ENCODE measurements around the gene PMVK. TPM values are rescaled to one million over a fixed set of nuclear protein-coding genes. Genes with fewer than 3 reads are reported as not detected.

The PMVK gene
- total and polyA plus RNA-seq, 2 of the 8 experiments (the other 6 are each of a cell fraction or from before 2014, with no cell fraction given), result 23.8 to 26.5 TPM

DNA sequence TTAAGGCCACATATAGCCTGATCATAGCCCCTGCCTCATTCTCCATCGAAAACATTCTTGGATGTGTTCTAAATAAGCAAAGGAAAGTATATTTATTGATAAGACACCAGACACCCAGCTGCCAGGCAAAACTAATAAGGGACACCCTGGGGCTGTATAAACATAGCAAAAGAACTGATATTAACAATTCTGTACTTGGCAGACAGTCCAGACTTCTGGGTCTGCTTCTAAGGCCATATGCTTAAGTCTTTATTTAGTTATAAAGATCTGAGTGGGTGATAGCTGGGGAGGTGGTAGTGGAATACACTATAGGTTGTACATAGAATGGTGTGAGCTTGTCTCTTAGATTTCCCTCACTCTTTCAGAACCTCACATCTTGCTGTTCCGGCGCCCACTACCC is 41.8 kb upstream of the PMVK start:
- no peak overlapping the region for H2BK120ac ChIP-seq (replicated peaks; ENCODE audit: low read depth, low read length)
- peaks cover 0 to 9% (median 4%) of the 10 kb centered on the region in 4 experiments; a peak in 3 of 7 replicates for H3K4me1 ChIP-seq (replicated peaks in 1 of 4; ENCODE audit: control insufficient read depth in 3 of 4, insufficient read depth in 4 of 4, low read length in 3 of 4)
- TF ChIP-seq EP300 (IDR thresholded peaks at IDR 0.05; ENCODE audit: borderline replicate concordance in 1 of 2, low read depth in 2 of 2, low read length in 2 of 2) (no peak), HDAC6 (IDR thresholded peaks at IDR 0.05; ENCODE audit: low read depth, low read length) (no peak)
- DNase-seq (ENCODE audit: low read depth in 1 of 2, low spot score in 2 of 2), result no peak
- no peak overlapping the region for H2BK20ac ChIP-seq (ENCODE audit: low read length)
- POLR2A ChIA-PET (ENCODE audit: partially characterized antibody), result interaction anchor here (7.1 to 42.8 kb wide), 3 partner anchors 6 to 20 kb away, joined by 164 to 702 read pairs (median 662); partner anchors contain the start of genes CKS1B, LENEP, PBXIP1 and PYGO2
- no peak overlapping the region for H3K4ac ChIP-seq (replicated peaks; ENCODE audit: insufficient read length, low read depth, low read length)
- no peak for FAIRE-seq
- H4K8ac ChIP-seq (ENCODE audit: extremely low read depth, insufficient read depth, low read length), result no peak overlapping the region
- no peak overlapping the region for H2BK5ac ChIP-seq (ENCODE audit: low read depth, low read length)
- no peak overlapping the region for H3K56ac ChIP-seq (replicated peaks; ENCODE audit: insufficient read length, low read depth, low read length)
- WGBS, 2 experiments (ENCODE audit: extremely low coverage in 1 of 2, insufficient coverage in 1 of 2, insufficient read length in 1 of 2, insufficient replicate concordance in 2 of 2, low coverage in 1 of 2, low lambda C conversion rate in 2 of 2, missing lambda C conversion rate in 1 of 2), result 90% methylated on average over 3 of the region's 3 CpGs; no CpG with 5 or more reads in 1 of the 2 experiments
- no peak overlapping the region for H2BK15ac ChIP-seq (ENCODE audit: low read length)
- H3K23ac ChIP-seq (ENCODE audit: insufficient read length), result no peak overlapping the region
- peaks cover 10% of the 10 kb centered on the region for H3K23me2 ChIP-seq (ENCODE audit: low read depth, low read length)
- H3K36me3 ChIP-seq (ENCODE audit: control insufficient read depth in 2 of 4, insufficient read depth in 4 of 4, low read length in 3 of 4), result peaks cover 9 to 30% (median 17%) of the 10 kb centered on the region in 4 experiments
- no peak overlapping the region for H3K18ac ChIP-seq (ENCODE audit: extremely low read depth, low read length)
- H3K9me3 ChIP-seq (ENCODE audit: insufficient read depth in 2 of 2, low read depth in 1 of 2, low read length in 1 of 2), result no peaks in the 10 kb centered on the region
- no peak overlapping the region for H3K27ac ChIP-seq (ENCODE audit: low read depth, low read length)
- no peaks in the 10 kb centered on the region for H3K27me3 ChIP-seq (replicated peaks in 1 of 4; ENCODE audit: control insufficient read depth in 3 of 4, extremely low read depth in 1 of 4, insufficient read depth in 3 of 4, low read length in 3 of 4)
- H3K79me2 ChIP-seq (ENCODE audit: control insufficient read depth in 1 of 2, insufficient read depth in 2 of 2, low read length in 2 of 2), result peaks cover 19 to 55% of the 10 kb centered on the region in 2 experiments
- no peak overlapping the region for H3K9ac ChIP-seq (replicated peaks in 1 of 4; ENCODE audit: extremely low read depth in 1 of 4, low read depth in 3 of 4, low read length in 3 of 4)
- no peak overlapping the region for H2BK12ac ChIP-seq (ENCODE audit: low read depth, low read length)
- no peak overlapping the region for H3K4me3 ChIP-seq (ENCODE audit: extremely low read depth in 1 of 4, insufficient read depth in 2 of 4, low read depth in 3 of 4, low read length in 4 of 4)
- H3K14ac ChIP-seq (ENCODE audit: insufficient read length), result no peak overlapping the region
- H4K20me1 ChIP-seq (replicated peaks in 1 of 2; ENCODE audit: control insufficient read depth in 1 of 2, insufficient read depth in 2 of 2, low read length in 2 of 2), result peaks cover 2 to 8% of the 10 kb centered on the region in 2 experiments
- H2AFZ ChIP-seq (ENCODE audit: low read length), result no peak overlapping the region
- no peak overlapping the region for H2AK5ac ChIP-seq (ENCODE audit: low read depth, low read length)
- CTCF ChIA-PET (ENCODE audit: partially characterized antibody), result interaction anchor here (20.6 kb wide), 1 partner anchor 18 kb away, joined by 334 read pairs; the partner anchor contains the start of gene LENEP
- H3K4me2 ChIP-seq (ENCODE audit: insufficient read depth in 1 of 2, low read depth in 2 of 2, low read length in 2 of 2), result no peak overlapping the region
- no peaks in the 10 kb centered on the region; the same call in 1 of the 2 replicates for H3K79me1 ChIP-seq (ENCODE audit: low read depth, low read length)
- no peak overlapping the region for H4K5ac ChIP-seq (ENCODE audit: insufficient read length, low read depth, low read length)
- no peak overlapping the region for H4K91ac ChIP-seq (replicated peaks; ENCODE audit: insufficient read length, low read length)

Data from H1 (cell line).